HG03558 (cell line): ENCODE data around the gene SERINC4.

Experiments
- ATAC-seq: cut with Tn5 transposase; IDR thresholded peaks from one replicate; pipeline ENCODE4 v1.9.1; 2021; ENCODE audit warnings: moderate number of reproducible peaks; ENCODE audit not compliant: unreplicated experiment; ENCODE audit errors: extremely low read depth

SERINC4 gene

DNA sequence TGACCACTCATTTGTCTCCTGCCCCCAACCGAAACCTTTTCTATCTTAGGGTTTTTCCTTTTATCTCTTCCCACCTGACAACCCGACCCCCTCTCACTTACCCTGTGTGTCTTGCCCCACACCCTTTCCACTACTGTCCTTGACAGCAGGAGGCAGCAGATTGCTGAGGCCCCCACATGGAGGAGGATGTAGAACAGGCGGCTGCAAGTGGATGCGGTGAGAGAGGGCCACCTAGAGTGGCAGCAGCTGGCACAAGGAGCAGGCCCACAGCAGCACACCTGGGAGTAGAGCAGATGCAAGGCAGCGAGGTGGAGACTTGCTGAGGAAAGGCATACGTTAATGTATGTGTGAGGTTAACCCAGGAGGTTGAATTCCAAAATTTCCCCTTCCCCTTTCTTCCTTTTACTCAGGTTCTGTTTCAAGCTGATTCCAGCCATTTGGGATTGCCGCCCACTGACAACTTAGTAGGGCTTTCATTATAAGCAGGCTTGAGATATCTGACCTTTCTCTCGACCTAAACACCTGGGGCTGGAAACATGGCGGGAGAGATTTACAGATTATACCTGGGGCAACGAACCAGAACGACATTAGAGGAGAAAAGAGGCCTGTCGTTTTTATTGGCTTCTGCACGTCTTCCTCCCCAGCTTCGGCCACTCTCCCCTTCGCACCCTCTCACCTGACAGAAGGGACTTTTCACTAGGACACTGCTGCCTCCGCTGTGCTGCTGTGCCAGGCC lies 643 bp downstream of the SERINC4 start:
- ATAC-seq: no peak

DNA sequence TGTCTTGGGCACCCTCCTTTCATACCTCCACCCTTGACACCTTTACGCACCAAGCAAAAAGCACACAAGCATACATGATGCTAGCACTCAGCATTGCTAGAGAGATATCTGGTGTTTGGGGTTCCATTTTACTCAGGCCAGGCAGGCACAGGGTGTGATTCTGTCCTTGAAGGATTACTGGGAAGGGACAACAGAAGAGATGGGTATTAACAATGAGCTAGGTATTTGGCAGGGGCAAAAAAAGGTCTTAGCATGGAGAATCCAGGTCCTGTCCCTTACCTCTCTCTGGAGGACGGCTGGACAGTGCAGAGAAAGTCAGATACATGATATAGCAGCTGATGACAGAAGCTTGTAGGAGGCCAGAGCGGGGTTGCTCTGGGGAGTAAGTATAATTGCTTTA lies 3.5 kb downstream of the SERINC4 start:
- no peak for ATAC-seq

DNA sequence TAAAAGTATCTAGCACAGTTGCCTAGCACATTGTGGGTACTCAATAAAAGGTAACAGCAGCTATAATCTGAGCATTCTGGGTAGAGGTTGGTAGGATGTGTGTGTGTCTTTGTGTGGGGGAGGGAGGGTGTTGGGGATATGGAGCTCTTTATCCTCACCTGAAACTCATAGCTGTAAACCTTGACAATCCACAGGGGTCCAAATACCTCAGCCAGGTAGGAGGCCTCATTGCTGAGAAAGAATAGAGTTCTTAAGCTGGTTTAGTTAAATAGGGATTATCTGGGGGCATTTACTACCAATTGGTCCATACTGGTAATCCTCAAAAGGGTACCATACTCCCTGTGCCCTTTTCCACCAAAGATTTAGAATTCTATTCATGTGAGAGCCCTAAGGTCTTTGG lies 4.0 kb downstream of the SERINC4 start:
- no peak for ATAC-seq

DNA sequence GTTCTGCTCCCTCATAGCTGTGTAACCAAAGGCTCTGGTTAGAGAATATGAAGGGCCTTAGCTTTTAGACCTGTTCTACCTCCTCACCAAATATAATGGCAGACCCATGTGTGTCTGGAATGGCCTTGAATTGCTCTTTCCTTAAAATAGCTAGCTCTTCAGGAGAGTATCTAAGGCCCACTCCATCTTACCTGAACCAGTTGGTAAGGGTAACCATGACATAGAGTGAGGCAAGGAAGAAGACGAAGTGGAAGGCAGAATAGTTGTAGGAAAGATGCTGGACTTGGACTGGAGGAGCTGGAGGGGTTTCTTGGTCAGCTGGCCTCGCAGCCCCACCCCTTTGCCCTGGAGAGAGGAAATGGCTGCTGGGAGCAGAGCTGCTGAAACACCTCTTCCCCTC lies 4.8 kb downstream of the SERINC4 start:
- no peak for ATAC-seq

DNA sequence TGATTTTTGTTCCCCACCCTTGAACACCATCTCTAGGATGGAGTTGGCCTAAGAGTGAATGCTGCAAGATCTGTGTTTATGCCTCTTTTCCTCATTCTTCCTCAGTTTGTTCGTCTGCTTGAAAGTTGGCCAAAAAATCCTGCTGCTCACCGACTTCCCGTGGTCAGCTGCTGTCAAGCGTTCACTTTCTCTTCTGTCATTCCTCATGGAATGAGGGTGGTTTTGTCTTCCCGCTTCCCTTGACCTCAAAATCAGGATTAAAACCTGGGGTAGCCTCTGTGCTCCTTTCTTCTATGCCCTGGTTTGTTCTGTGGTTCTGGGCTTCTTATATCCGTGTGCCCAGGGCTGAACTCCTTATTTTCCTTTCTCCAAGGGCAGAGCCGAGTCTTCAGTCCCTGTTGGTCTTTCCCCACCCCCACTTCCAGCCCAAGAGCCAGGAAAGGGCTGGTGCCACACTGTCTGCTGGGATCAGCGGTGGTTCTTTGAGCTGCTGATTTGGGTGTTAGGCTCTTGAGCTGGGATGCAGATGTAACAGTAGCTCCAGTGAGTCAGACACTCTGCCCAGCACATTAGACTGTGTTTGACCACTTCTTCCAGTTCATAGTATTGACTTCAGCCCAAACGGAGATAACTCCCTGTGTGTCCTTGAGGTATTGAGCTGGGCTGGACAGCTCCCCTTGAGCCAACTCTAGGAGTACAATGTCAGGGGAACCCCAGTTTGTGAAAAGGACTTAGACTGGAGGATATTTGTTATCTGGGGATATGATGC lies 5.6 kb downstream of the SERINC4 start:
- no peak for ATAC-seq

DNA sequence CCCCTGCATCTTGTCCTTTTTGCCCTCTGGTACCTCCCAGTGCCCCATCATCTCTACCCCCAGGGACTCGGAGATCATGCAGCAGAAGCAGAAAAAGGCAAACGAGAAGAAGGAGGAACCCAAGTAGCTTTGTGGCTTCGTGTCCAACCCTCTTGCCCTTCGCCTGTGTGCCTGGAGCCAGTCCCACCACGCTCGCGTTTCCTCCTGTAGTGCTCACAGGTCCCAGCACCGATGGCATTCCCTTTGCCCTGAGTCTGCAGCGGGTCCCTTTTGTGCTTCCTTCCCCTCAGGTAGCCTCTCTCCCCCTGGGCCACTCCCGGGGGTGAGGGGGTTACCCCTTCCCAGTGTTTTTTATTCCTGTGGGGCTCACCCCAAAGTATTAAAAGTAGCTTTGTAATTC lies 6.4 kb downstream of the SERINC4 start:
- ATAC-seq: no peak

DNA sequence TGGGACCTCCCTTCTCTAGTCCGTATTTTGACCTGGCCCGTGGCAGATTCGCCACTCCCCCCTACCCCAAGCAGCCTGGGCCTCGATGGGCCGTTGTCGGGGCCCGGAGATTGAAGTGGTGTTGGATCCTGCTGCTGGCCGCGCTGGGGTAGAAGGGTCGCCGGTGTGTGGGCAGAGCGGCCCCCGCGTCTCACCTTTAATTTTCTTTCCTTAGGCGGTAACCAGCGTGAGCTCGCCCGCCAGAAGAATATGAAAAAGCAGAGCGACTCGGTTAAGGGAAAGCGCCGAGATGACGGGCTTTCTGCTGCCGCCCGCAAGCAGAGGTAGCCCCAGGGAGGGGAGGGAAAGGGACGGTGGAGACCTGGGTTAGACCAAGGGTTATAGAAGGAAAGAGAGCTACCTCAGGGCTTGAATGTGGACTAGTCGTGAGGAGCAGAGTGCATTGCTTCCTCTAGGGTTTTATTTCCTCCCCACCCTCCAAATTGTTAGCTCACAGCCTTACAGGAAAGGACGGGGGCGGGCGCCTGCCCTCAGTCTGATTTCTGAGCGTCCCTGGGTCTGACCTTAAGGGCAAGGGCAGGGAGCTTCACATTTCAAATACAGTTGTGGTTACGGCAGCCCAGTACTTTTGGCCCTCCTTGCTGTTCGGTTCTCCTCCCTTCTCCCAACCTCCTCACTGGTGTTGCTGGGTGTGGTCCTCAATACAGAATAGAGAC lies 7.1 kb downstream of the SERINC4 start:
- ATAC-seq: no peak

DNA sequence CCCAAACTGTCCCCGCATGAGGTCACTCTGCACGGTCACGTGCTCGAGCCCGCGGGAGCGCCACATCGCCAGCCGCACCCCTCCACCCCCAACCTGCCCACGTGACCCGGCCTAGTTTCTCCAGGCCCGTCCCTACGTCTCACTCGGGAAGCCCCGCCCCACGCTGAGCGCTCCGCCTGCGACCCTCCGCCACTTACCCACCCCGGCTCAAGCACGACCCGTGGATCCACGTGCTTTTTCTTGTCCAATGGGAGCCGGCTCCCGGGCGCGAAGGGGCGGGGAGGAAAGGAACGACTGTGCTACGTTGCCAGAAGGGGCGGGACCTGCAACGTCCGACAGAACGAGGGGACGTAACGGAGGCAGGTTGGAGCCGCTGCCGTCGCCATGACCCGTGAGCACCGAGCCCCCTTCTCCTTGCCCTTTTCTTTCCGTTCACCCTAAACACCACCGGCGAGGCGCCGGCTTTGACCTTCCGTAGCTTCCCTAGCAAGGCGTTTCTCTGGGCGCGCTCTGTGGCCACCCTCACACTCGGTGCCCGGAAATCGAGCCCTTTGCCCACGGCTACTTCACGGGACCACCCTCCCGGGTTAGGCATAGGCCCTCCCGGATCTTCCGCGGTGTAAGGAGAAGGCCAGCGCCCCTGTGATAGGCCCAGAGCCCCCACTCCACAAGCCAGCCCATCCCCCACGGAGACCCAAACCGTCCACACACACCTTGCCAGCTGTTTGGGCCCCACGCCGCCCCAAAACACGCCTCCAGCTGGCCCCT lies 7.8 kb downstream of the SERINC4 start, which contains the start of gene SERF2:
Gene SERF2, plus strand, starts transcription at position 328 of the 768 bp plus-strand sequence. Its CDS starts 57 bp downstream, at position 385.
- peak; percentile 70 for ATAC-seq

DNA sequence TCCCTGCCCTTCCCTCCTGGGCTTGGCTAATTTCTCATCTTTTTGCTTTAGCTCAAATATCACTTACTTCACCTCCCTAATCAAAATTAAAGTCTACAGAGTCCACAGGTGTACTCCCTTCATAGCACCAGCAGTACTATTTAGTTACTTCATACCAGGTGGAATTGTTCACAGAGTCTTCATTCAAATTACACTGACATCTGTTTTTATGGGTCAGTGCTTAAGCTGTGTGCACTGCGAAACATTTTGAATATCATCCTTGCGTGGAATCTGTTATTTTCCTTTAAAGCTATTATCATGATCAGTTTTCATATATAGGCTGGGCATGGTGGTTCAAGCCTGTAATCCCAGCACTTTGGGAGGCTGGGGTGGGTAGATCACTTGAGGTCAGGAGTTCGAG lies 10.6 kb downstream of the SERINC4 start:
- no peak for ATAC-seq

DNA sequence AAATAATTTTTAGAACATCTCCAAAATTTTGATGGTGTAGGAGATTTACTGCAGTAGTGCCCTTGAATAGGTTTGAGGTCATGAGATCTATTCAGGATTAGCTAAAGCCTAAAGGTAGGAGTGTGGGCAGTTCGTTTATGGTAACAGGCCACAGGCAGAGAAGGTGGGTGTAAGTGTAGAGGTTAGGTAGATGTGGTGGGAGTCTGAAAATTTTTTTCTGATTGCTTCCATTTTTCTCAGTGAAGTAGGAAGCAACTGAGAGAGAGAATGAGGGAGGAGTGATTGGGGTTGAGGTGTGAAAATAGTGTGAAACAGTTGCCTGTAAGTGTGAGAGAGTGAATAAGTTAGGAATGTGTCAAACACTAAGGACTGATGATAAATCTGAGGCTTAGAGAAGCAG lies 21.0 kb downstream of the SERINC4 start:
- no peak for ATAC-seq

DNA sequence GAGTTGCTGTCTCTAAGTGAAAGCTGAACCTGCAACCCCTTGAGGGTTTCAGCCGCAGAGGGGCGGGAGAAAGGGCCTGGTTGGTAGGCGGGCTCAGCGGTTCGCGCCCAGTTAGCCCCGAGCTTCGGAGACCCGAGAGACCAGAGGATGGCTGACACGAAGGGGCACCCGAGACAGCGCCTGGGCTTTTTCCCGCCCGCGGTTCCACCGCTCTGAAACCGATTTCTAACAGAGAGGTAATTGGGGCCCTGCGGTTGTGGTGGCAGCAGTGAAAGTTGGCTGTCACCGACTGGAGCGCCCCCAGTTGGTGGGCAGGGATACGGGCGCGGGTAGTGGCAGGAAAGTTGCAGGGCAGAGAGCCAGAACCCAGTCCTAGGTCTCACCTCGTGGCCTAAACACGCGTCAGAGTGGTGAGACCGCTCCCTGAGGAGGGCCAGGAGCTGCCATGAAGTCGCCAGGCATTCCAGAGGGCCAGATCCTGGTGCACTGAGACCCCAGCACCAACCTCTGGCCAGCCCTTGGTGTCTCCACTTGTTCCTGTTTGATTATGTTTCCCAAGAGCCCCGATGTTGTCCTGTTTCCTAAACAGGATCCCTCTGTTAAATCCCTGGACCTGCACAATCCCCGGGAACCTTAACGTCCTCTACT lies 22.6 kb downstream of the SERINC4 start:
- ATAC-seq: no peak

DNA sequence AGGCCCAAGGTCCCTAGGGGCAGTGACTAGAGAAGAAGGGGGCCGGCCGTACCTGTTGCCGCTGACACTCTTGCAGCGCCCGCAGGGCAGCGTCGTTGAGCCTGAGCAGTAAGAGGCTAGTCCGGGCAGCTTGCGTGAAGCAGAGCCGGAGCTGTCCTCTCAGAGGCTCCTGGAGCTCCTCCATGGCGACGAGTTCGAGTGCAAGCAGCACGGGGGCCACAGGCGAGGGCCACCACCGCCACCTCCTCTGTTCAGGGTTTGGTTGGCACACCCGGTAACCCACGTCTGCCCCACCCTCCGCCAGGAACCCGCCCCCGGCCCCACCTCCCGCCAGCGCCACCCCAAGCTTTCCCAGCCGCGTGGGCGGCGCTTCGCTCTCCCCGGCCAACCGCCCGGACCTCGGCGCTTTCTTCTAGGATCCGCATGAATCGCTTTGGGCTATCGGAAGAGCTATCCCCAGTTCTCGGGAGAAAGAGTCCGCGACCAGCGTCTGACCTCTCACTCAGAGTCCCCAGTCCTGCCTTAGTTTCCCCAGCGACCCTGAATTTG lies 23.2 kb downstream of the SERINC4 start, which contains the start of gene ELL3:
Gene ELL3, minus strand, starts transcription at position 249 of the 549 bp plus-strand sequence. Its CDS starts 65 bp downstream, at position 184.
- no peak for ATAC-seq

DNA sequence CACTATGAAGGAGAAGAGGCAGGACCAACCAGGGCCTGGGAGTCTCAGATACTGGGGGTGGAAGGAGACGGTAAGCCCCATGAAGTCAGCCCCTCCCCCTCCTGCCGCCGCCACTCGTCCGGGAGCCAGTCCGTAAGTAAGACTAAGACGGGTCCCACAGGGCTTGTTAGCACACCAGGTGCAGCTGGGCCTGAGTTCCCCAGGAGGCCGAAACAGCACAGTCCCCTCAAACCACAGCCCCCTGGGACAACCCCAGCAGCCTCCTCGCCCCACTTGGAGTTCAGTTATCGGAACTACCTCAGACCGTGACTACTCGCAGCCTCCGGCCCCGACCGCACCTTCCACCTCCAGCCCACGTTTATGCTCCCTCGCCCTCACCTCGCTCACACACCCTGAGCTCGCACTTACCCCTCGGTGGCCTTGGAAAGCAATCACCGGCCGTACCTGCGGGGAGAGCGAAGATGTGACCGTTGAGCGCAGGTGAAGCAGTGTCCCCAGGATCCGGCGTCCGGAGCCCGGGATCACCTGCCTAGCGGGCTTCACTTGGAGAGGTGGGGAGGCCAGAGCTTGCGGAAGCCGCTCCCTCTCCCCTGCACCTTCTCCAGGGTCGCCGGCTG lies 23.8 kb downstream of the SERINC4 start:
- ATAC-seq: peak; percentile 58

DNA sequence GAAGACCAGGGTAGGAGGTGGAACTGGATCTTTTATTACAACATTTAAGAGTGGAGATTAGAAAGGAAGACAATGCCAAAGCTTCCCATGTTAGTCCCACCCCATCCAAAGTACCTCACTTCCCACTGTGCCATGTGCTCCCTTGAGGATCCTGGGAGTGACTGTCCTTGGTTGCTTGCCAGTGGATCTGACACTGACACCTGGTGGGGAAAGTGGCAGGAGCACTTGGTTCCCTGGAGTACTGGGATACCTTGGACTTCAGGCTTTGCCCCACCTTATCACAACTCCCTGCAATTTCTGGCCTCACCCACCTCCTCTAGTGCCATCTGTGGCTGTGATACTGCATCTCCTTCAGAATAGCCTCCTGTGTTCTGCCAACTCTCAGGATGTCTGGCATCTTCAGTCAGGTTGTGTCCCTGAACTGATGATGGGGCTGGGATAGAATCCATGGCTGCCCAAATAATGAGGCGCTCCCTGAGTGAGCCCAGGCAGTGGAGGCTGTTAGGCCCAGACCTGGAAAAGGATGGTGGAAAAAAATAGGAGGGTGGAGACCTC lies 24.5 kb downstream of the SERINC4 start:
- ATAC-seq: no peak

DNA sequence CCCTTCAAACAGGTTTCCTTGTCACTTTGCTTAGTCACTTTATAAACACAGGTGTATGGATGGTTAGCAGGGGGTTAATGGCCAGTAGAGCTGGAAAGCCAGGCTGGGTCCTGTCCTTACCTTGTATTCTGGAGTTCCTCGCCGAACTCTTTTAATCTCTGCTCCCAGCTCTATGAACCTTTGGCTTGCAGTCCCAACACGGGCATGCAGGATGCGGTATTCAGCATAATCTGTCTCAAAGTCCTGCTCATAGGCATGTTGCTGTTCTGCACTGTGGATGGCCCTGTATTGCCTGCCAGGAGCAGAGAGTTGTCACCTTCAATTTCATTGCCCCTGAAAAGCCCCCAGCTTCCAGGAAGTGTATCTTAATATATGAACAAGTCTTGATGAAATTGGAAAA lies 26.0 kb downstream of the SERINC4 start:
- no peak for ATAC-seq

DNA sequence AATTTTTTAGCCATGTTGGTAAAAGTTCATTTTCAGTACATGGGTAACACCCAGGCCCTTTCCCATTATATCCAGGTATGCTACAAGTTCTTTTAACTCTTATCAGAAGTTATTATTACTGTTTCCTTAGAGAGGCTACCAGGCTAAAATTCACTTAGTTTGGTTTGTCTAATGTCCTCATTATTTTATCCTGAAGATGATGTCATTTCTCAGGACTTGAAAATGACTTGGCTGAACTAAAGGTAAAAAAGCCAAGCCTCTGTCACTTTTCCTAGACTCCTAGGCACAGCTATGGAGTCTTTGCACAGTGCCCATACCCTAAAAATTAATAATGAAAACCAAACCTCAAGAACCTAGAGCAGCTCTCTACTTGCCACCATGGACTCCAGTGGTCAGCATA lies 27.4 kb downstream of the SERINC4 start:
- no peak for ATAC-seq

DNA sequence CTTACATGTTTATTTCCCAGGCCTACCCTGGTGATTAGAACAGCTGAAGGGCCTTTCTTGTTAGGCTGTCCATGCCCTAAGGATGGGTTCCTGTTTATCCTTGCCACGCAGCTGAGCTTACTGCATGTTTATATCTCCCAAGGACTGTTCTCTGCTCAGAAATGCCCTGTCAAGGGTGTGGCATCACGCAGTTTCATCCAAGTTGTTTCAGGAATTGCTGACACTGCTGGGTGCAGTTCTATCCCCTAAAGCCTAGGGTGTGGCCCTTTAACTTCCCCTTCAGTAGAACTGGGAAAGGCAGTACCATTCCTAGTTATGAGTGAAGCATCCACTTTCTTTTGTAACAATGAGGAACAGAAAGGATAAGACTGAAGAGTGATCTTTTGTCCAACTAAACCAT lies 28.2 kb downstream of the SERINC4 start:
- no peak for ATAC-seq

DNA sequence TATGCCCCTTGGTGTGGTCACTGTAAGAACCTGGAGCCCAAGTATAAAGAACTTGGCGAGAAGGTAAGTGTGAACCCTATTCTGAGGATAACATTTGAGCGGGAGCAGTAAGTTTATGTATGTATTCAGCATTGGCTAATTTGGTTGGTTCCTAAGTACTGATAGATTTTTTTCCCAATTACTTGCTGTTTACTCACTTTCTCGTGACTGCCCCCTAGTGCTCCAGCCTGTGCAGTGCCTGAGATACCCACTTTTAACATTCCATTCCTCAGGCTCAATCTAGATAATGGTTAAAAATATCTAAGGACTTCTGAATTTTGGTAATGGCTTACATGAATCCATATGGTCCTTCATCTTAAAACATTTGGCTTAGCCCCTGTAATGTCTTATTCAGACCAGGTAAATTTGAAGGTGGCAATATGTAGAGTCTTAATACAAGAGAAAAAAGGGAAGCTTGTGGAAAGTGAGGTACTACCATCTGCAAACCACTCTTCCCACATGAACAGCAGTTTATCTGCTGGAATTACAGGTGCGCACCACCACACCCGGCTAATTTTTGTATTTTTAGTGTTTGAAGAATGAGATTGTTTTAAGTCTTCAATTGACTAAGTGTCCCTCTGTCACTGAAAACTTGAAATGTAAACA lies 30.3 kb downstream of the SERINC4 start:
- ATAC-seq: no peak
